GM21360 (cell line): Measurements from ENCODE around the gene MAP3K5.
"Not testable (repeated sequence)": the region's sequence is repeated elsewhere in the genome, so short reads cannot be mapped to it uniquely, and the experiment has no call there.

Experiments
- ATAC-seq: cut with Tn5 transposase; IDR thresholded peaks from one replicate; pipeline ENCODE4 v1.9.1; 2021; ENCODE audit warnings: mild to moderate bottlenecking, moderate library complexity; ENCODE audit not compliant: unreplicated experiment

The MAP3K5 gene

DNA sequence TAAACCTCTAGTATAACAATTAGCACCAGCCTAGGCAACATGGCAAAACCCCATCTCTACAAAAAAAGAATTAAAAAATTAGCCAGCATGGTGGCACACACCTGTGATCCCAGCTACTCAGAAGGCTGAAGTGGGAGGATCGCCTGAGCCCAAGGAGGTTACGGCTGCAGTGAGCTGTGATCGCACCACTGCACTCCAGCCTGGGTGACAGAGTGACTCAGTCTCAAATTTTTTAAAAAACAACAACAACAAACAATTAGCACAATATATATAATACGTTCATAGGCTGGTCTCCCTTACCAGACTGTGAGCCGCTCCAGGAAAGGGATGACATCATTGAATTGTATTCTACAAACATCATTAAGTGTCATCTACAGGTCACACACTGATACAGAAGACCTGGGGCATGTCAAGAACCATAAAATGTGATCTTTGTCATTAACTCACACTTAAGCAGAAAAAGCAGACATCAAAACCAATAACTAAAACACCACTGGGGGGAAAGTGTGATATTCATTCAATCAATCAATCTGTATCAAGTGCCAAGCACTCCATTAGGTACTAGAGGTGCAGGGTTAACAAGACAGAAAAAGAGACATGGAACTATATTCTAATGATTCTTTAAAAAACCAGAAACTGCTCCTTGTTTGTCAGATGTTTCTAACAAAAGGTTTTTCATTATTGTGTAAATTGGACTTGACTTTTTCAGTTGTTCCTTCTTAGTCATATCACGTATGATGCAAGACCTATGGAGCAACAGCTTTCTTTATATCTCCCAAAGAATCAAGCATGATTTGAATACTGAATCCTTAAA lies 17.8 kb downstream of the MAP3K5 start:
- ATAC-seq = no peak

- ATAC-seq = peak; percentile 5
Measured at GRCh38 chr6:136773473-136773796, 18.8 kb downstream of the MAP3K5 start.

DNA sequence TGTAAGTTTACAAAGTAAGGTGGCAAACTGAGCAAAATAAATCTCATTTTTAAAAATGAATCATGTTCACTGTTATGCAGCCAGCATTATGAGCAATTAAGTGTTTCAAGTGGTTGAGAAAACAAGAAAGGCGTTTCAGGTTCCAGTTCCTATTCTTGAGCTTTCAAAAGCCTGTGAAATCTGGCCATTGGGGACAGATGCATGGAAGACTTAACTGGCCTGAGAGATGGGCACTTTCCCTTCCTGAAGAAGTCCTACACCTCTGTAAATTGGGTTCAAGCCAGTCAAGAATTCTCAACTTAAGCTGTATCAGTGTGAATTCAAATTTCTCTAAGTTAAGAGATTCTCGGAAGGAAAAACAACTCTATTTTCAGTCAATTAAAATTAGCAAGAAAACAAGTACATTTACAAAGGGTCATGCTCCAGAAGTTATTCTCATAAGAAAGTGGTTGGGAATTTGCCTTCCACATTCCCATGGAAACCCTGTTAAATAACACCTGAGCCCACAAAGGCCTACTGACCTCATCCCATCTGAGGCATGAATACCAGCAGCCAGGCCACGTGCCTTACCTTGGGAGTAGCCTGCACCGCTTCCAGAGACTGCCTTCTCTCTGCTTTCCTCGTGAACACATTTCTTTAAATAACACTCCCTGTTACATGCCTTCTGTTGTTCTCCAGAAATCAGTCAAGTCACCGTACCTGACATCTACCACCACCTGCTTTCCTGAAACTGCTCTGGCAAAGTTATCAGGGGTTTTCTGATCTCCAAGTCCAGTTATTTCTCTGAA lies 19.4 kb downstream of the MAP3K5 start:
- ATAC-seq = peak; percentile 62

GRCh38 chr6:136771306-136771705 lies 21.0 kb downstream of the MAP3K5 start:
- ATAC-seq = no peak

DNA sequence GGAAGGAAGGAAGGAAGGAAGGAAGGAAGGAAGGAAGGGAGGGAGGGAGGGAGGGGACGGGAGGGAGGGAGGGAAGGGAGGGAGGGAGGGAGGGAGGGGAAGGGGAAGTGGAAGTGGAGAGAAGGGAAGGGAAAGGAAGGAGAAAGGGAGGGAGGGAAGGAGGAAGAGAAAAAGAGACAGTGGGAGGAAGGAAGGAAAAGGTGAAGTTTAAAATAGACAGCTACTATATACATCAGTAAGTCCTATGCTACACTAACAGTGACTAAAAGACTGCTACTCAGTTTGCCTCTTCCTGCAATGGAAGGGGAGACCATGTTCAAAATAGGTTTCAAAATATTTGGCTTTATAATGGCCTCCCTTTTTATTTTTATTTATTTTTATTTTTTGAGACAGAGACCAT lies 22.5 kb downstream of the MAP3K5 start:
- no peak for ATAC-seq

DNA sequence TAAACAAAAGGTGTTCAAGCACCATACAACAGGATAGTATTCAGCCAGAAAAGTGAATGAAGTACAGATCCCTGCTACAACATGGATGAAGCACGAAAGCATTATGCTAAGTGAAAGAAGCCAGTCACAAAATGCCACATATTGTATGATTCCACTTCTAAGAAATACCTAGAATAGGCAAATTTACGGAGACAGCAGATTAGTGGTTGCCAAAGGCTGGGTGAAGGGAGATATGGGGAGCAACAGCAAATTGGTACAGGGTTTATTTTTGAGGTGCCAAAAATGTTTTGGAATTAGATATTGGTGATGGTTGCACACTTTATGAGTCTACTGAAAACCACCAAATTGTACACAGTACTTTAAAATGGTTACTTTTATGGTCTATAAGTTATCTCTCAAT lies 23.2 kb downstream of the MAP3K5 start:
- no peak for ATAC-seq

GRCh38 chr6:136767570-136768309 lies 24.5 kb downstream of the MAP3K5 start:
- ATAC-seq = no peak

- ATAC-seq = no peak
Measured at GRCh38 chr6:136767103-136767502, 25.2 kb downstream of the MAP3K5 start.

DNA sequence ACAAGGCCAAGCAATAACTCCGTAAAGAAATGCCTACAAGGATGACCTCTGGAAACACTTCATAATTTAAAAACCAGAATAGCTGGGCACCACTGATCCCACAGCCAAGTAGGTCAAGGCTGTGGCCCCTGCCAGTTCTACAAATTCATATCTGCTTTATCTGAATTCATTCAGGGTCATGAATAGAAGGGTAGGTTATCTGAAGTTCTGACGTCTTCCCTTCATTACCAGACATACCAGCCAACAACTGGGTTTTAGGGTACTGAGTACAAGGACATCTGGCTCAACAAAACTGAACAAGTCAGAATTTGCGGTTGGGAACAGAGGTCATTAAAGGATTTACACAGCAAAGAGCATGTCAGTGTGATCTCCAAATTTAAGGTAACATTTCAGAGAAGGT lies 26.0 kb downstream of the MAP3K5 start:
- no peak for ATAC-seq

DNA sequence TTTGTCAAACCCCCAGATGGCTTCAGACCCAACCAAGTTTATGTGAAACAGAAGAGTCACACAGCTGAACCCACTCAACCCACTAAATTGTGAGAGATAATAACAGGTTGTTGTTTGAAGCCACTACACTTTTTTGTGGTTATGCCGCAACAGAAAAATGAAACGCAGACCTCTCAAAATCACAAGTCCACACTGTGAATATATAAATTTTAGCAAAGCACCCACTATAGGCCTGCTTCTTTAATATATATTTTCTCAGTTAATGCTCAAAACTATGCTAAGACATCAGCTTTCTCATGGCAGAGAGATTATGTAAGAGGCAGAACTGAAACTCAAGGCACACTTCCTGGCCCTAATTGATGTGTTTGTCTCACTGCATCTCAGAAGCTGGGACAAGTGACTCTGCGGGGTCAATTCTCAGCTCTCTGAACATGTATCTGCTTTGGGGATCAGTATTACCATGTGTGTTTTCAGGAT lies 27.7 kb downstream of the MAP3K5 start:
- ATAC-seq = peak; percentile 34

GRCh38 chr6:136763716-136764516 lies 28.4 kb downstream of the MAP3K5 start:
- peak; percentile 42 for ATAC-seq

GRCh38 chr6:136763255-136763654 lies 29.0 kb downstream of the MAP3K5 start:
- ATAC-seq = peak; percentile 22

- no peak for ATAC-seq
Measured at GRCh38 chr6:136762022-136762975, 30.0 kb downstream of the MAP3K5 start.

DNA sequence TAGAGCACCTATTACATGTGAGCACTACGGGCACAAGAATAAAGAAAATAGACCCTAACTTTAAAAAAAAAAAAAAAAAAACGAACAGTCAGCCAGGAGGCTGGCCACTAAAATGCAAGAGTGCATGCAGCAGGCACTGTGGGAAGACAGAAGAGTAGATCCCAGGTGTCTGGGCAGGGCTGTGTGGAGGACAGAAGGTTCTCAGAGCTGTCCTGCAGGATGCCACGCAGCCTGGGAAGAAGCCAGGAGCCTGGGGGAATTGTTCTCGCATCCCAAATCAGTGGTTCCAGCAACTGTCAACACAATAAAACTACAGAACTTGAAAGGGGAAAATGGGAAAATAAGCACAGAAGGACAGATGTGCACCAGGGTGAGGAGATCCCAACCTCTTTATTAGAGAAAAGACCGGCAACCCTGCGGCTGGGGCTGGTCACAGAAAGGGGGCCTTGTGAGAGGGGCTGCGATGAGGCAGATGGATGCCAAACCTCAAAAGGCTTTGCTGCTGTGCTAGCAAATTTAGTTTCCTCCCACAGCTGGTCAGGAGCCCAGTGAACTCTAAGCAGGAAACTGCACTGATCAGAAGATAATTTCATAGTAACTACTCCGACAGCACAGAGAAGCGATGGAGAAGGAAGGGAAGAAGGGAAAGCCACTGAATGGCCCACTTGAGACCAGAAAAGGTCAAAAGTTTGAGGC lies 30.9 kb downstream of the MAP3K5 start:
- no peak for ATAC-seq

- not testable (repeated sequence) for ATAC-seq
Measured at GRCh38 chr6:136760781-136761180, 31.5 kb downstream of the MAP3K5 start.

DNA sequence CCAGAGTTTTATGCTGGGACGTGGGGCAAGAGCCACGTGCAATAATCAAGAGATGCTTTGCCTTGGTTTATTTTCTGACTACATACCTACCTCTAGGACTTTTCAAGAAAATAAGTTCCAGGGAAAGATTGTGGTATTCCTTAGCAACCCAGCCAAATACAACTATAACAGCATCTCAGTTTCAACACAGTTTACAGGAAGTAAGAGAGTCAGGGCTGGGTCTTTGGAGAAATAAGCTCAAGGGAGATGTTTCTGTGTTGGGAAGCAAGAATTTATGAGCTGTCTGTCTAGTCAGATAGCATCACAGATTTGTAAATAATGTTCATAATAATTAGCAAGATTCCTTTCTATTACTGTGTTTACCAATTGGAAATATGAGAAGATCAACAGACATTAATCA lies 35.1 kb downstream of the MAP3K5 start:
- ATAC-seq = no peak

DNA sequence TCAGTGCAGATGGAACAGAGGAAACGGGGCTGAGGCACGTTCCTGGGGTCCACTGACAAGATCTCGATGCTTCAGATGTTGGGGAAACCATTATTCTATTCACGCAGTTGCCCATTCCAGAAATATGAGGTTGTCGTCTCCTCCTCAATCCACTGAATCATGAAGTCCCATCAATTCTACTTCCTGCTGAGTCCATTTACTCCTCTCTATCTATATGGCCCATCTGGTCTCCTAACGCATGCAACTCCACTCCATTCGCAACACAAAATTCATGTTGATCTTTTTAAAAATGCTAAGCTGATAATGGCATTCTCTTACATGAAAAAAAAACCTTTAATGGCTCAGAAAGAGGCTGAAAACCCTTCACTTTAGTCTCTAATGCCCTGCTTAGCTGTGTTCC lies 37.5 kb downstream of the MAP3K5 start:
- ATAC-seq = no peak

DNA sequence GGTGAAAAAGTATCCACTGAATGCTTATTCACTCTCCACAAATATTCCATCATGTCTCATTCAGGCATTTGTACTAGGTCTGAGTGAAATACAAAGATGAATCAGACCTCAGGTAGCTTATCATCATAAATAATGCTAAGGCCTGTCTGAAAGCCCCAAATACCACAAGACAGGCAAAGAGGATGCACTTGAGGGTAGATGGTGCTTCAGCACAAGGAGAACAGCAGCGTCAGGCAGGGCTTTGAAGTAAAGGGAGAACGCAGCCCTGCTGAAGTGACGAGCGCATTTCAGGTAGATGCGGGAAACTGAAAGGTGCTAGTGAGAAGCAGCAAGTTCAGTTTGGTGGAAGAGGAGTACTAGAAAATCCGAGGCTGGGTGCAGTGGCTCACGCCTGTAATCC lies 38.7 kb downstream of the MAP3K5 start:
- ATAC-seq = no peak

DNA sequence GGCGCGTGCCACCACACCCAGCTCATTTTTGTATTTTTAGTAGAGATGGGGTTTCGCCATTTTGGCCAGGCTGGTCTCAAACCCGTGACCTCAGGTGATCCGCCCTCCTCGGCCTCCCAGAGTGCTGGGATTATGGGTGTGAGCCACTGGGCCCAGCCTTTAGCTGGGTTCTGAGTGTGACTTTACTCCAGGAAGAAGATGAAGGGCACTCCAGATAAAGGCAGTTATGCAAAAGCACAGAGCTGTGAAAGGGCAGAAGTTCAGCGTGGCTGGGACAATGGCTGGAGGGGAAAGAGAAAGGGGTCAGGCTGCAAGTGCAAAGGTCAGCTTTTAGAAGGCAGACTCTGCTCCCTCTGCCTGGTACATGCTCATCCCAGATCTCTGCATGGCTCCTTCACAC lies 39.7 kb downstream of the MAP3K5 start:
- ATAC-seq = no peak
